SK-N-SH treated with all-trans-retinoic acid at 6 μM for 48 hours (cell line): ENCODE measurements around the gene BANP.
A peak's percentile ranks its signal among the peaks of the same experiment; 100 is the strongest.
"Not testable (repeated sequence)": the region's sequence is repeated elsewhere in the genome, so short reads cannot be mapped to it uniquely, and the experiment has no call there.

ENCODE experiments used
- ATAC-seq: fragments of 200-7000 bp; cut with Tn5 transposase; 3 replicates; pipeline ENCODE4 v1.9.1; 2020; ENCODE audit warnings: mild to moderate bottlenecking, moderate library complexity
- CSDC2 ChIP-seq: fragments of 250-450 bp; sonication (Bioruptor Pico); IDR thresholded peaks from 2 replicates; pipeline ENCODE4 v1.5.0; 2020; ENCODE audit warnings: mild to moderate bottlenecking, moderate library complexity
- GLIS3 ChIP-seq: fragments of 250-450 bp; sonication (Bioruptor Pico); IDR thresholded peaks from 2 replicates; pipeline ENCODE4 v1.5.0; 2020; ENCODE audit warnings: mild to moderate bottlenecking, moderate library complexity
- ISL1 ChIP-seq: fragments of 250-450 bp; sonication (Bioruptor Pico); IDR thresholded peaks from 2 replicates; pipeline ENCODE4 v2.1.2; 2022; ENCODE audit warnings: mild to moderate bottlenecking, moderate library complexity
- OSR1 ChIP-seq: fragments of 250-450 bp; sonication (Bioruptor Pico); IDR thresholded peaks from 2 replicates; pipeline ENCODE4 v1.8.0; 2022; ENCODE audit warnings: moderate library complexity, mild to moderate bottlenecking, inconsistent platforms
- PPARA ChIP-seq: fragments of 250-450 bp; sonication (Bioruptor Pico); IDR thresholded peaks from 2 replicates; pipeline ENCODE4 v1.5.0; 2020; ENCODE audit warnings: mild to moderate bottlenecking, borderline replicate concordance
- RARB ChIP-seq: fragments of 250-450 bp; sonication (Bioruptor Pico); IDR thresholded peaks from 2 replicates; pipeline ENCODE4 v1.8.0; 2021; ENCODE audit warnings: mild to moderate bottlenecking, moderate library complexity
- TOX ChIP-seq: fragments of 250-450 bp; sonication (Bioruptor Pico); IDR thresholded peaks from 2 replicates; pipeline ENCODE4 v1.8.0; 2021; ENCODE audit warnings: mild to moderate bottlenecking, moderate library complexity, borderline replicate concordance
- ZC3H10 ChIP-seq: fragments of 250-450 bp; sonication (Bioruptor Pico); IDR thresholded peaks from 2 replicates; pipeline ENCODE4 v1.5.1; 2021; ENCODE audit warnings: mild to moderate bottlenecking, moderate library complexity
- ZFP3 ChIP-seq: fragments of 250-450 bp; sonication (Bioruptor Pico); IDR thresholded peaks from 2 replicates; pipeline ENCODE4 v1.5.0; 2020; ENCODE audit warnings: mild to moderate bottlenecking, moderate library complexity
- ZNF565 ChIP-seq: fragments of 450-650 bp; formaldehyde crosslinking; conservative IDR thresholded peaks from 2 replicates; pipeline ENCODE4 v1.5.0; 2020; ENCODE audit warnings: low read depth, mild to moderate bottlenecking, moderate library complexity
- ZNF8 ChIP-seq: fragments of 450-650 bp; formaldehyde crosslinking; IDR thresholded peaks from 2 replicates; pipeline ENCODE4 v1.5.0; 2020; ENCODE audit warnings: mild to moderate bottlenecking, moderate library complexity
- TF ChIP-seq, protein P1 (sequence below): fragments of 250-450 bp; sonication (Bioruptor Pico); IDR thresholded peaks from 2 replicates; pipeline ENCODE4 v1.5.0; 2020; ENCODE audit warnings: mild to moderate bottlenecking, moderate library complexity

BANP gene

DNA sequence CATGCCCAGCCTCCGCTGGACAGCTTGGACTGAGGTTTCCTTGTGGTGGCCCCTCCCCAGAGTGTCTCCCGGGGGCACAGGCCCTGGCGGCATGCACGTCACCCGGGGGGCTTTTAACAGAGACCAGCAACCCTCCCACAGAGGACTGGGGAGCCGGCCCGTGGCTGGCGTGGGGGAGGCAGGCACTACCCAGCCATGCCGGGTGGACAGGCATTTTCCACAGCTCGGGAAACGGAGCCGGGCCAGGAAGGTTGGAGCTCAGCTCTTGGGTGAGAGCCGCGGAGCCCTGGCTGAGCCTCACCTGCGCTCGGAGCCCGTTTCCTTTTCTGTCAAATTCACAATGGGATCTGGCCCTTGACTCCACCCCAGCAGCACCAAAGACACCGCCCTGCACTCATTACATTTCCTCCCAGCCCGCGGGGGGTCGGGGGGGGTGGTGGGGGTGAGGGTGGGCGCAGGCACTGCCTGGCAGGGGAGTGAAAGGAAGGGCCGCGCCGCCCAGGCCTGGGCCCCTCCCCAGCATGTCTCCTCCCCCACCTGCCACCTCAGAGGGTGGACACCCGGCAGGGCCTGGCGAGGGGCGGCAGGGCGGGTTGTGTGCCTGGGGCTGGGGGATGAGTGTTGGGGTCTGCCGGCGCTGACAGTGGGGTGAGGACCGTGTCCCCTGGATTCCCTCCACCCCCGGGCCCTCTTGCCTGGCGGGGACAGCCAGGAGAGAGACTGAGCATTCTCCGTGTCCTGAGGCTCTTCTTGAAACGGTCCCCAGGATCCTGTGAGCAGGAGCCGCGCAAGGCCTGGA lies 139.3 kb downstream of the BANP start:
- not testable (repeated sequence) for ATAC-seq

DNA sequence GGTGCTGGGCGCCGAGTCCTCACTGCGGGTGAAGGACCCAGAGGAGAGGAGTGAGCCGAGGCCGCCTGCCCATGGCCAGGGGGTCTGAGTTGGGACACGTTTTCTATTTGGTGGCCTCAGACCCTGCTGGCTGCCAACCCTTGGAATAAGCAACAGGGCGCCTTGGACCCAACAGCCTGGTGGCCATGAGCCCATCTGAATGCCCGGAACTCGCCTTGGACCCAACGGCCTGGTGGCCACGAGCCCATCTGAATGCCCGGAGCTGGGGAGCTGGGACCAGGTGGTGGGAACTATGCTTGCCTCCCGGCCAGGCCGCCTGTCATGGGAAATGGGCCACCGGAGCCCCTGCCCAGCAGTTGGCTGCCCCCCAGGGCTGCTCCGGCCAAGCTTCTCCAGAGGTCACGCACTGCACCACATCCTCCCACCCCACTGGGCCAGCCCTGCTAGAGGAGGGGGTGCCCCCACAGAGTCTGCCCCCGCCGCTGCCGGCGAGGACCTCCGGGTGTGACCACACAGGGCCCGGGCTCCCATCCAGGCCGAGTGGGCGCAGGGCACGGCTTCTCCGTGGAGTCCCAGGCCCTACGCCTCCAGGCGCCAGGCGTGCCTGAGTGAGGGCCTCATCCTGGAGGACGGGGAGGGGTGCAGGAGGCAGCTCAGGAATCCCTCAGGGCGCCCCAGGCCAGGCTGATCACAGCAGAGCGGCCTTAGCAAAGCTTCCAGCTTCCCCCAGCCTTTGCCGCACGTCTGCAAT lies 140.2 kb downstream of the BANP start:
- peak; percentile 30; the same call in 2 of the 3 replicates for ATAC-seq

DNA sequence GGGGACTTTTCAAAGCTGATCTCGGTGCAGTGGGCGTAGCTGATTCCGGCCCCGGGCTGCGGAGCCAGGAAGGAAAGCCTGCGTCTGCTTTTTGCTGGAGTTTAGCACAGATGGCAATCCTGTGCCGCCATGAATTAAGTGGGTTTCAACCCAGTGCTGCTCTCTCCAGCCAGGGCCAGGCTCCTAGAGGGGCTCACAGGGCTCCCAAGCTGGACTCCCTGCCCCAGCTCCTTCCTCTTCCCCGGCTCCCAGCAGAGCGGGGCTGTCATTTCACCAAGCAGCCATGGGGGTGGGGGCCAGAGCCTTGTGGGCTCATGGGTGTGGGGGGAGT lies 140.7 kb downstream of the BANP start:
- ATAC-seq, result not testable (repeated sequence)

DNA sequence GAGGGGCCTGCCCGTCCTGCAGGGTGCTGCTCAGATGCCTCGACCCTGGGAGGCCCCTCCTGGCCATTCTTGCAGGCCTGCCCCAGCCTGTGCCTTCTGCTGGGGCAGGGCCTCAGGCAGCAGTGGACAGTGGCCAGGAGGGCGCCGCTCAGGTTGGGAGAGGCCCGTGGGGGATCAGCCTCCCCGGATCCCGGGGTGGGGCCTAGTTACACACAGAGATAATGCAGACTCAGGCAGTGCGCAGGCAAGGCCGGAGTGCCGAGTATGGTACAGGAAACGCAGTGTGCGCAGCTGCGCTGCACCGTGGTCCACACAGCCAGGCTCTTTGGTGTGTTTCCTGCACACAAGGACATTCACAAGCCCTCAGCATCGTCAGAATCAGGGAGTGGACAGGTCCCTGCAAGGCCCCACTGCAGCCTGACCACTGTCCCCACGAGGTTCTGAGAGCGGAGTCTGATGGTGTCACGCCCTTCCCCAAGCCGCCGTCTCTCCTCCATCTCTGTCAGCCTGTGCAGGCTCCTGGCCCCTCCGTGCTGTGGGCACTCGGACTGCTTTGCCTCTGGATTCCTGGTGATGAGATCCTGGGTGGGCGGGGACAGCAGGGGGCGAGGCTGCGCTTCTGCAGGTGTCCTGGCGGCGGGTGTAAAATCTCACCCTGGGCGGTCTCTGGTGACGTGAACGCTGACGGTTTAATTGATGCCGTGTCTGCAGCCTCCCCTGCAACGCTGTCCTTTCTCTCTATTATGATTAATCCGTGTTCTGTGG lies 141.7 kb downstream of the BANP start:
- ATAC-seq, result not testable (repeated sequence)

DNA sequence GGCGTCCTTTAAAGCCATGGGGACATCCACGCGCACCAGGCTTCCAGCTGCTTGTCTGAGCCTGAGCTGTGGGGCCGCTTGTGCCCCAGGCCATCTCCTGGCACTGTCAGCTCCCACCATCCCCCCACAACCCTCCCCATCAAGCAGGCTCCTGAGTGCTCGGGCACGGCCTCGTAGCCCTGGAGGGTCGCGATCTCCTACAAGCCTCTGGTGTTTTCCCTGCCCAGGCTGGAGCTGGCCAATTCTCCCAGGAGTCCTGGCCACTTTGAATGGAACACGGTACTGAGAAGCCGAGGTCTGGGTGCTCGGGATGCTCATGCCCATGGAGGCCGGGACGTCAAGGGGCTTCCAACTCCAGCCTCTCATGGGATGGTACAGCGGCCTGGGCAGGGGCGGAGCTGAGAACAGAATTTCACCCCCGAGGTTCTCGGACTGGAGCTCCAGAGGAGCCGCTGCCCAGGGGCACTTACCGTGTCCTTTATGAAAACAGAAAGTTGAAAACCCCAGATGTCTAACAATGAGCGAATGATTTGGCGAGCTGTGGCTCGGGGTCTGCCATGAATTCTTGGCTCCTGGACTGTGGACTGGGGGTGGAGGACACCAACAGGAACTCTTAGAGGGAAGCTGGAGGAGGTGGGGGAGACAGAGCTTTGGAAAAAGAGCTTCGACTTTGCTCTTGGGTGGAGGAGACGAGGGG lies 142.5 kb downstream of the BANP start:
- not testable (repeated sequence) for ATAC-seq

DNA sequence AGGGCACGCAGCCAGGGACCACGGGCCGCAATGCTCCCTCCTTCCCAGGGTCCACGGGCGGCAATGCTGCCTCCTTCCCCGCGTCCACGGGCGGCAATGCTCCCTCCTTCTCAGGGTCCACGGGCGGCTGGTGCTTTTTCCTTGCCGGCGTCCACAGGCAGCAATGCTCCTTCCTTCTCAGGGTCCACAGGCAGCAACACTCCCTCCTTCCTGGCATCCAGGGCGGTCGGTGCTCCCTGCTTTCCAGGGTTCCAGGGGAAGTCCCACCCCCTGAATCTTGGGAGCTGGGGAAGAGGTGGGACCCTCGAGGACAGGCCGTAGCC lies 143.0 kb downstream of the BANP start:
- ATAC-seq, result not testable (repeated sequence)

DNA sequence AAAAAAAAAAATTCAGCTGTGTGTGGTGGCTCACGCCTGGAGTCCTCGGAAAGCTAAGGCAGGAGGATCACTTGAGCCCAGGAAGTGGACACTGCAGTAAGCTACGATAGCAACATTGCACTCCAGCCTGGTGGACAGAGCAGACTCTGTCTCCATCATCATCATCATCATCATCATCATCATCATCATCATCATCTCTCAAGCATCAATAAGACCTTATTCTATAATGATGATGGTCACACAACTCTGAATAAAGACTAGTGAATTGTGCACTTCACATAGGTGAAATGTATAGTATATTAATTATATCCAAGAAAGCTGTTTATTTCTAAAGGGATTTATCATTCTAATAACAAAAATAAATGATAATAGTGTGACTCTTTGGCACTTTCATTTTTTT lies 143.7 kb downstream of the BANP start:
- not testable (repeated sequence) for ATAC-seq

DNA sequence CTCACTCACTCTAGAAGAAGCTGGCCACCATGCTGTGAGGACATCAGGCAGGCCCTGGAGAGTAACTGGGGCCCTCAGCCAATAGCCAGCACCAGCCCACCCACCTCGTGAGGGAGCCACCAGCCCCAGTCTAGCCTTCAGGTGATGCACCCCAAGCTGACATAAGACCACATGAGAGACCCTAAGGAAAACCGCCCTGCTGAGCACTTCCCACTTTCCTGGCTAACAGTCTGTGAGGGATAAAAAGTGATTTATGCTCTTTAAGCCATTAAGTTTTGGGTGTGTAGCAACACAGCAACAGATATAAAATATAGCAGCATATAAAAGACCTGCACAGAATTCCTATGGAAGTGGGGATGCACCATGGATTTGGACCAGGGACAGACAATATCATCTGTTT lies 145.4 kb downstream of the BANP start:
- ATAC-seq, result not testable (repeated sequence)

DNA sequence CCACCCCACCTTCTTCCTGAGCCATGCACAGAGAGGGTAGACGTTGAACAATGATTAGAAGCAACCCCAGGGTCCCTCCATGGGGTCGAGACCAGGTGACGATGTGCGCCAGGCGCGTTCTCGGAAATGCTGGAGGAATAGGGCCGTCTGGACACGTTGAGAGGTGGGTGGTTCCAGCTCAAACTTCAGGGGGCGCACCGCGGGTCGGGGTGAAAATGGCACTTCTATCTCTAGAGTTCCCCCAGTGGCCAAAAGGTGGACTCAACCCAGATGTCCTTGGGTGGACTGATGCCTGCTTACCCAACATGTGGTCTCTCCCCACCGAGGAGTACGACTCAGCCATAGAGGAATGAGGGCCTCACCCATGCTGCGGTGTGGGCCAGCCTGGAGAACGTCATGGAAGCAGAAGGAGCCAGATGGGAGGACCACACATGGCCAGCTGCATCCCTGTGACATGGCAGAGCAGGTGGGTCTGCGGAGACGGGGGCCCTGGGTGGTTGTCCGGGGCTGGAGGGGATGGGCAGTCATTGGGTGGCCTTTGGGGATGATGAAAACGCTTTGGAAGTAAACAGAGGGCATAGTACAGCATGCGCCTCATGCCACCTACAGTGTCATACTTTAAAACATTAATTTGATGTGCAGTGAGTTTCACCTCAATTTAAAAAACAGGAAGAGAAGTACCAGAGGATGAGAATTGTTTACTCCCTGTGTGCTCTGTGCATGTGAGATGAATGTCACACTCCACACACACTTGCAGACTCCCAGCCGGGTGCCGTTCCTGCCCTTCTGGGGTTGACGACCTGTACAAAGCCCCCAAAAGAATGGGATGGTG lies 147.7 kb downstream of the BANP start:
- ATAC-seq, result peak; percentile 30; the same call in 2 of the 3 replicates

DNA sequence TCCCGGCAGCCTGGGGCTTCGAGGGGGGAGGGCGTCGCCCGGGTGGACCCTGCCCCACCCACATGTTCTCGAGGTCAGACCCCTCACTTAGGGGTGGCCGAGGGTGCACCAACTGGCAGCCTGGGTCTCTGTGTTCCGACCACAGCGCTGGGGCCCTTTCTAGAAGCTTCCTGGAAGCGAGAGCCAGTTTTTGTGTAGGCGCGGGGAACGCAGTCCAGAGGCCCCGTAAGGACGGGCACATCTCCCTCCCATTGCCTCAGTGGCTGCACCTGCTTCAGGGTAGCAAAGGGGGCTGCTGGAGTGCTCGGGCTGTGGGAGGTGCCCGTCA lies 148.3 kb downstream of the BANP start:
- TF ChIP-seq ZNF8 (CRISPR knock-in tag), result no peak

DNA sequence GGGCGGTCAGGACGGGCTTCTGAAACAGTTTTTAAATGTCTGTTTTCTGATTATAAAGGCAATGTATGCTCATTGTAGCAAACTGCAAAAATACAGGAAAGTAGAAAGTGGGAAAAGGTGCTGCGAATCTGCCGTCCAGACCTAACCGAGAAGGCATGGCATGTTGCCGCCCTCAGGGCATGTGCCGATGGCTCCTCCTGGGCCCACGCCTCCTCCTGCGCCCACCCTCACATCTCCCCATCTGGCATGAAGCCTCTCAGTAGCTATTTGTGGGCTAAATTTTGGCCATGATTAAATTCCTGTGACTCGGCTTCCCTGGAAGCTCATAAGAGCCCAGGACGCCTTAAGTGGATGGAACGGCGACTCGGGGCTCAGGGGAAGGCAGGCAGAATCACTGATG lies 148.7 kb downstream of the BANP start:
- ATAC-seq, result not testable (repeated sequence)

More for the DNA sequence above, 148.3 kb downstream of the BANP start:
- no peak for ATAC-seq

DNA sequence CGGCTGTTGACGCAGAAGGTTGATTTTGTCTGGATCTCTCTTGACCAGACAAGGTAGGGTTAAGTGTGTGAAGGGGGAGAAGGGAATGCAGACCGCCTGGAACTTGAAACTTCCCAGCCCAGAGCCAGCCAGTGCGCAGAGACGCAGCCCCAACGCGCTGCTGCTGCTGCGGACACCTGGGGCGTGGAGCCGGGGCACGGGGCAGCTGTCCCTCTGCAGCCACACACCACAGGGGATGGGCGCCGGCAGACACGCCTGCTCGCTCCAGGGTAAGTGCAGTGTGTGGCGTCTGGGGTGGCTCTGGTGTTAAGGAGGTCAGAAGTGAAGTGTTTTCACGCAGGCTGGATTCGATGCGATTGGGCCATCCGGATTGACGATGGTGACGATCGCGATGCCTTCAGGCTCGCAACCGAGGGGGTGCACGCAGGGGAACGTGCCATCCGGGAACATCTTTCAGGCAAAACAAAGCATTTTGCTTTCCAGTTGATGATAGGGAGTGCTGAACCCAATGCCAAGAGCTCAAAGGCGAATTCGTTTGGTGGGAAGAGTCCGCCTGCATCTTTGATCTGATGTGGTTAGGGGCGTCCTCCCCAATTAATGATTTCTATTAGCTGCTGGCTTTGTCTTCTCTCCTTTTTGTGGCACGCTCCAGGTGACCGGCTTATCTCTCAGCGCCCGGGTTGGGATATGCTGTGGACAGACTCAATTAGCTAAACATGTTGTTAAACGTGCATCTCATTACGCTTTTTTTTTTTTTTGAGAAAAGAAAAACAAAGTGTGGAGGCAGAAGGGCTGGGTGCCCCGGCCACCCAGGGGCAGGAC lies 149.8 kb downstream of the BANP start:
- ATAC-seq, result peak; percentile 65

DNA sequence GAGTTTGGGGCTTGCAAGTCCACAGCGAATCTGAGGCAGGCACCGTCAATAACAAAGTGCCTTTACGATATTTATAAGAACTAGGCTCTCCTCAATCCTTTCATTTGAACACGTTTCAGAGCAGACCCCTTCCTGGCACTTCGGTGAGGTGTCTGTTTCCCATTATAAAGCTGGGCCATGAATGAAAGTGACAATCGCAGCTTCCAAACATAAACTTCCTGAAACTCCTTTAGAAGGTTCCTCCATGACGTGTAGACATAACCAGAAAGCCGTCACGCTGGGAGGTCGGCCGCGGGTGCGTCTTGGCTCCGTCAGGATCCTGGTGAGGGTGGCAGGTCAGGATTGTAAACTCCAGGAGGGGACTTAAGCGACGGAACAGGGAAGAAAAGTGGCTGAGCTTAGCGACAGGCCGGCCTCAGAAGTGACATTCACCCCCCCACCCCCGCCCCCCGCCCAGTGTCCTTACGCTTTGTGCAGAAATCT lies 150.4 kb downstream of the BANP start:
- not testable (repeated sequence) for ATAC-seq

DNA sequence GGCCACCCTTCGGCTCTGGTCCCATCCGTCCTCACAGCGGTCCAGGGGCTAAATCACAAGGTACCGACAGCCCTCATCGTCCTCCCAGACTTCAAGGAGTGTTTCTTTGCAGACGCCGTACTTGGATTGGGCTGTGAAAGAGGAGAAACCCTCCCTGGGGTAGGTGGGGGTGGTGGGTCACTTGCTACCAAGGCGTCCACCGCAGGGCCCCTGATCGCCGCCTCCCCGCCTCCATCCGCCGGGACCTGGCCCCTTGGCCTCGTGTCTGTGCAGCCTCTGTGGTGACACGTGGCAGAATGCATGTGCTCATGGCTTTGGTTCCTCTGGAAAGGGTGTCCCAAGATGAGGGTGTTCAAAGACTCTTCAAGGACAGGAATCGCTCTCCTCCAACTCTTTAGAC lies 151.4 kb downstream of the BANP start:
- no peak for ATAC-seq
- TF ChIP-seq PPARA (CRISPR knock-in tag), result no peak
- TF ChIP-seq OSR1 (CRISPR knock-in tag), result no peak
- TF ChIP-seq ZFP3 (CRISPR knock-in tag), result no peak
- no peak for TF ChIP-seq ISL1 (CRISPR knock-in tag)
- TF ChIP-seq TOX (CRISPR knock-in tag), result no peak
- TF ChIP-seq, protein P1, sequence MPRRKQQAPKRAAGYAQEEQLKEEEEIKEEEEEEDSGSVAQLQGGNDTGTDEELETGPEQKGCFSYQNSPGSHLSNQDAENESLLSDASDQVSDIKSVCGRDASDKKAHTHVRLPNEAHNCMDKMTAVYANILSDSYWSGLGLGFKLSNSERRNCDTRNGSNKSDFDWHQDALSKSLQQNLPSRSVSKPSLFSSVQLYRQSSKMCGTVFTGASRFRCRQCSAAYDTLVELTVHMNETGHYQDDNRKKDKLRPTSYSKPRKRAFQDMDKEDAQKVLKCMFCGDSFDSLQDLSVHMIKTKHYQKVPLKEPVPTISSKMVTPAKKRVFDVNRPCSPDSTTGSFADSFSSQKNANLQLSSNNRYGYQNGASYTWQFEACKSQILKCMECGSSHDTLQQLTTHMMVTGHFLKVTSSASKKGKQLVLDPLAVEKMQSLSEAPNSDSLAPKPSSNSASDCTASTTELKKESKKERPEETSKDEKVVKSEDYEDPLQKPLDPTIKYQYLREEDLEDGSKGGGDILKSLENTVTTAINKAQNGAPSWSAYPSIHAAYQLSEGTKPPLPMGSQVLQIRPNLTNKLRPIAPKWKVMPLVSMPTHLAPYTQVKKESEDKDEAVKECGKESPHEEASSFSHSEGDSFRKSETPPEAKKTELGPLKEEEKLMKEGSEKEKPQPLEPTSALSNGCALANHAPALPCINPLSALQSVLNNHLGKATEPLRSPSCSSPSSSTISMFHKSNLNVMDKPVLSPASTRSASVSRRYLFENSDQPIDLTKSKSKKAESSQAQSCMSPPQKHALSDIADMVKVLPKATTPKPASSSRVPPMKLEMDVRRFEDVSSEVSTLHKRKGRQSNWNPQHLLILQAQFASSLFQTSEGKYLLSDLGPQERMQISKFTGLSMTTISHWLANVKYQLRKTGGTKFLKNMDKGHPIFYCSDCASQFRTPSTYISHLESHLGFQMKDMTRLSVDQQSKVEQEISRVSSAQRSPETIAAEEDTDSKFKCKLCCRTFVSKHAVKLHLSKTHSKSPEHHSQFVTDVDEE (CRISPR knock-in tag), result no peak
- TF ChIP-seq CSDC2 (CRISPR knock-in tag), result no peak
- TF ChIP-seq ZC3H10 (CRISPR knock-in tag), result no peak
- no peak for TF ChIP-seq RARB (CRISPR knock-in tag)
- no peak for TF ChIP-seq ZNF565 (CRISPR knock-in tag)
- TF ChIP-seq GLIS3 (CRISPR knock-in tag), result no peak
